Tibial artery (tissue), 4 donors: Measurements from ENCODE around the gene CEACAM21.

ENCODE experiments used
- DNase-seq, 2 donors: peaks; one replicate each; pipeline ENCODE4 v3.0.0-alpha.2; 2019
- H3K27ac ChIP-seq, 2 donors: fragments of 200-600 bp; sonication (generic) in 1 of 2; 1 replicate in 1 of 2; 2 replicates in 1 of 2; pipeline ENCODE4 v1.5.1; 2018 to 2019; ENCODE audit warnings: mild to moderate bottlenecking in 1 of 2
- H3K27me3 ChIP-seq, 2 donors: fragments of 200-600 bp; sonication (generic) in 1 of 2; one replicate each; pipeline versions ENCODE4 v1.5.1 to v1.6.0; 2016 to 2019
- H3K36me3 ChIP-seq, 3 donors: fragments of 200-600 bp; sonication (generic) in 2 of 3; one replicate each; pipeline ENCODE4 v1.5.1; 2016 to 2019; ENCODE audit warnings: mild to moderate bottlenecking in 2 of 3
- H3K4me1 ChIP-seq, 4 donors: fragments of 200-600 bp; sonication (generic) in 2 of 4; 1 replicate in 3 of 4; 2 replicates in 1 of 4; pipeline ENCODE4 v1.5.1; 2016 to 2019
- H3K4me3 ChIP-seq, 2 donors: fragments of 200-600 bp; sonication (generic) in 1 of 2; 1 replicate in 1 of 2; 2 replicates in 1 of 2; pipeline ENCODE4 v1.5.1; 2018 to 2019; ENCODE audit warnings: mild to moderate bottlenecking in 2 of 2
- H3K9me3 ChIP-seq, 3 donors: fragments of 200-600 bp; sonication (generic) in 1 of 3; one replicate each; pipeline ENCODE4 v1.5.1; 2016 to 2019
- CTCF ChIP-seq, 2 experiments: fragments of 200-600 bp in 1 of 2; fragments of 450-650 bp in 1 of 2; IDR thresholded peaks; one replicate each; pipeline ENCODE4 v1.5.1; 2017 to 2019; ENCODE audit warnings: antibody characterized with exemption in 2 of 2, mild to moderate bottlenecking in 1 of 2, moderate library complexity in 1 of 2
- intact Hi-C: fragments of 100-400 bp; cut with DNase I; formaldehyde crosslinking; loops from one replicate; pipeline ENCODE4 v1.15.0; 2023; ENCODE audit warnings: low total_unique reads

CEACAM21 gene

GRCh38 chr19:41617941-41618730 is 42.2 kb downstream of the CEACAM21 start:
- no peak overlapping the region for H3K27ac ChIP-seq
- H3K4me1 ChIP-seq = no peaks in the 10 kb centered on the region
- no peaks in the 10 kb centered on the region for H3K36me3 ChIP-seq
- H3K4me3 ChIP-seq = no peak overlapping the region
- H3K9me3 ChIP-seq = peaks cover 0 to under 1% (median 0%) of the 10 kb centered on the region in 3 donors
- DNase-seq = no peak
- intact Hi-C loops = no loop called here
- H3K27me3 ChIP-seq = peaks cover 0 to 4% of the 10 kb centered on the region in 2 donors
- TF ChIP-seq CTCF (IDR thresholded peaks at IDR 0.05) = no peak

- no peak for DNase-seq
- Histone ChIP-seq H3K4me1 (no peaks in the 10 kb centered on the region), H3K4me3 (no peak overlapping the region), H3K36me3 (no peaks in the 10 kb centered on the region), H3K27me3 (peaks cover 0 to 4% of the 10 kb centered on the region in 2 donors), H3K9me3 (no peaks in the 10 kb centered on the region), H3K27ac (no peak overlapping the region)
- intact Hi-C loops = no loop called here
- no peak for TF ChIP-seq CTCF (IDR thresholded peaks at IDR 0.05)
Measured at GRCh38 chr19:41619018-41619556, 43.1 kb downstream of the CEACAM21 start.

GRCh38 chr19:41620171-41620570 is 44.2 kb downstream of the CEACAM21 start:
- no peaks in the 10 kb centered on the region for H3K36me3 ChIP-seq
- no peak for DNase-seq
- intact Hi-C loops = no loop called here
- H3K27ac ChIP-seq = no peak overlapping the region
- no peaks in the 10 kb centered on the region for H3K9me3 ChIP-seq
- H3K27me3 ChIP-seq = peaks cover 0 to 4% of the 10 kb centered on the region in 2 donors
- no peaks in the 10 kb centered on the region for H3K4me1 ChIP-seq
- H3K4me3 ChIP-seq = no peak overlapping the region
- no peak for TF ChIP-seq CTCF (IDR thresholded peaks at IDR 0.05)

GRCh38 chr19:41621226-41621625 is 45.3 kb downstream of the CEACAM21 start:
- Histone ChIP-seq H3K27me3 (peaks cover 0 to 4% of the 10 kb centered on the region in 2 donors), H3K4me1 (no peaks in the 10 kb centered on the region), H3K4me3 (no peak overlapping the region), H3K27ac (no peak overlapping the region), H3K36me3 (no peaks in the 10 kb centered on the region), H3K9me3 (no peaks in the 10 kb centered on the region)
- TF ChIP-seq CTCF (IDR thresholded peaks at IDR 0.05) = no peak
- DNase-seq = no peak
- intact Hi-C loops = no loop called here

- intact Hi-C loops = no loop called here
- H3K4me3 ChIP-seq = no peak overlapping the region
- H3K9me3 ChIP-seq = no peaks in the 10 kb centered on the region
- H3K27ac ChIP-seq = no peak overlapping the region
- TF ChIP-seq CTCF (IDR thresholded peaks at IDR 0.05) = no peak
- no peak for DNase-seq
- no peaks in the 10 kb centered on the region for H3K36me3 ChIP-seq
- H3K27me3 ChIP-seq = peaks cover 0 to 4% of the 10 kb centered on the region in 2 donors
- H3K4me1 ChIP-seq = no peaks in the 10 kb centered on the region
Measured at GRCh38 chr19:41621654-41622053, 45.7 kb downstream of the CEACAM21 start.
